Upper lobe of right lung (tissue), 1 donor: ENCODE measurements around the gene LTBP3. TPM values are rescaled to one million over a fixed set of nuclear protein-coding genes. Genes with fewer than 3 reads are reported as not detected.
A peak's percentile ranks its signal among the peaks of the same experiment; 100 is the strongest.

Source experiments
- ATAC-seq: fragments of 200-7000 bp; cut with Tn5 transposase; one replicate; pipeline ENCODE4 v1.9.1; 2020; ENCODE audit warnings: mild to moderate bottlenecking, moderate library complexity
- DNase-seq: peaks from one replicate; pipeline ENCODE4 v3.0.0-alpha.2; 2020
- H3K27ac ChIP-seq: fragments of 200-600 bp; one replicate; pipeline ENCODE4 v1.8.0; 2022
- H3K27me3 ChIP-seq: fragments of 200-600 bp; one replicate; pipeline ENCODE4 v1.8.0; 2022; ENCODE audit warnings: mild to moderate bottlenecking
- H3K36me3 ChIP-seq: fragments of 200-600 bp; one replicate; pipeline ENCODE4 v1.8.0; 2022
- H3K4me1 ChIP-seq: fragments of 200-600 bp; one replicate; pipeline ENCODE4 v1.8.0; 2022
- H3K4me3 ChIP-seq: fragments of 200-600 bp; one replicate; pipeline ENCODE4 v1.8.0; 2022; ENCODE audit warnings: mild to moderate bottlenecking
- H3K9me3 ChIP-seq: fragments of 200-600 bp; one replicate; pipeline ENCODE4 v1.8.0; 2022
- CTCF ChIP-seq: fragments of 200-600 bp; IDR thresholded peaks from one replicate; pipeline ENCODE4 v1.8.0; 2022; ENCODE audit warnings: antibody characterized with exemption
- intact Hi-C: fragments of 100-400 bp; cut with DNase I; formaldehyde crosslinking; loops from one replicate; pipeline ENCODE4 v1.11.0; 2022
- total RNA-seq: library from RNA; stranded (reverse); fragmentation: NEBNext Ultra II Directional; extraction: Animal tissue kit (Norgen Biotek cat#: 25700); gene quantifications from one replicate; pipeline ENCODE4 v1.2.1, GENCODE V29; 2021
- donor health status: DM: no; HTN: yes; CAD: no; lungs with severe emphysema.

The LTBP3 gene
- total RNA-seq, 1 donor from 2014 or later: 128 TPM

- ATAC-seq: no peak
- Histone ChIP-seq H3K9me3 (no peaks in the 10 kb centered on the region), H3K36me3 (no peaks in the 10 kb centered on the region), H3K27me3 (no peaks in the 10 kb centered on the region), H3K27ac (no peak overlapping the region), H3K4me3 (no peak overlapping the region), H3K4me1 (peaks cover 38% of the 10 kb centered on the region)
- DNase-seq: no peak
- intact Hi-C loops: no loop called here
- no peak for TF ChIP-seq CTCF
Measured at GRCh38 chr11:65554842-65555430, 3.2 kb downstream of the LTBP3 start.

- H3K27ac ChIP-seq: no peak overlapping the region
- intact Hi-C loops: no loop called here
- no peak for TF ChIP-seq CTCF
- H3K4me1 ChIP-seq: peaks cover 31% of the 10 kb centered on the region
- no peaks in the 10 kb centered on the region for H3K27me3 ChIP-seq
- H3K36me3 ChIP-seq: peaks cover 2% of the 10 kb centered on the region
- no peaks in the 10 kb centered on the region for H3K9me3 ChIP-seq
- no peak for DNase-seq
- no peak for ATAC-seq
- no peak overlapping the region for H3K4me3 ChIP-seq
Measured at GRCh38 chr11:65554057-65554818, 3.9 kb downstream of the LTBP3 start.

- Histone ChIP-seq H3K27ac (no peak overlapping the region), H3K4me3 (no peak overlapping the region), H3K9me3 (no peaks in the 10 kb centered on the region), H3K36me3 (peaks cover 6% of the 10 kb centered on the region), H3K4me1 (peaks cover 25% of the 10 kb centered on the region), H3K27me3 (no peaks in the 10 kb centered on the region)
- intact Hi-C loops: no loop called here
- peak; percentile 2 for ATAC-seq
- DNase-seq: no peak
- no peak for TF ChIP-seq CTCF
Measured at GRCh38 chr11:65553301-65554001, 4.7 kb downstream of the LTBP3 start.

GRCh38 chr11:65552388-65552951 lies 5.7 kb downstream of the LTBP3 start:
- no peak for DNase-seq
- no peaks in the 10 kb centered on the region for H3K27me3 ChIP-seq
- intact Hi-C loops: no loop called here
- no peak overlapping the region for H3K4me3 ChIP-seq
- ATAC-seq: peak; percentile 54
- TF ChIP-seq CTCF: no peak
- H3K27ac ChIP-seq: peak overlapping the region; percentile 24
- H3K36me3 ChIP-seq: peaks cover 6% of the 10 kb centered on the region
- H3K4me1 ChIP-seq: peaks cover 24% of the 10 kb centered on the region
- H3K9me3 ChIP-seq: no peaks in the 10 kb centered on the region

GRCh38 chr11:65551572-65552387 lies 6.4 kb downstream of the LTBP3 start:
- Histone ChIP-seq H3K4me1 (peaks cover 20% of the 10 kb centered on the region), H3K27ac (peak overlapping the region; percentile 24), H3K27me3 (no peaks in the 10 kb centered on the region), H3K9me3 (no peaks in the 10 kb centered on the region), H3K36me3 (peaks cover 6% of the 10 kb centered on the region), H3K4me3 (no peak overlapping the region)
- intact Hi-C loops: no loop called here
- ATAC-seq: peak; percentile 73
- peak; percentile 59 for TF ChIP-seq CTCF
- peak; percentile 88 for DNase-seq
